ENCODE data around the gene PGAM2. TPM values are rescaled to one million over a fixed set of nuclear protein-coding genes. Genes with fewer than 3 reads are reported as not detected.

Gene PGAM2
- total RNA-seq, 4 donors from 2014 or later = 2.2 to 28.0 (median 9.1) TPM

GRCh38 chr7:44087911-44088838 is 22.8 kb upstream of the PGAM2 start:
- Histone ChIP-seq H3K36me3 (no peaks in the 10 kb centered on the region), H3K9me3 (no peaks in the 10 kb centered on the region), H3K27ac (peak overlapping the region; percentile 30 to 72 (median 61)), H3K4me3 (replicated peaks in 1 of 3) (no peak overlapping the region), H3K4me1 (peaks cover 4 to 32% of the 10 kb centered on the region in 2 donors), H3K27me3 (no peaks in the 10 kb centered on the region)
- no peak for TF ChIP-seq POLR2A (IDR thresholded peaks at IDR 0.05)
- no peak for TF ChIP-seq CTCF (IDR thresholded peaks at IDR 0.05)
- intact Hi-C loops (cut with DNase I) = no loop called here
- DNase-seq = peak in 1 of 2 donors; percentile 42
- WGBS, 2 donors = 63 to 65% methylated on average over 17 to 18 of the region's 20 CpGs

- Histone ChIP-seq H3K9me3 (no peaks in the 10 kb centered on the region), H3K27ac (peak overlapping the region in 2 of 3 donors; percentile 3 to 30), H3K27me3 (no peaks in the 10 kb centered on the region), H3K36me3 (no peaks in the 10 kb centered on the region), H3K4me1 (peaks cover 4 to 32% of the 10 kb centered on the region in 2 donors), H3K4me3 (replicated peaks in 1 of 3) (no peak overlapping the region)
- intact Hi-C loops (cut with DNase I) = no loop called here
- TF ChIP-seq POLR2A (IDR thresholded peaks at IDR 0.05) (no peak), CTCF (IDR thresholded peaks at IDR 0.05) (no peak)
- no peak for DNase-seq
- WGBS, 2 donors = 95 to 98% methylated on average over 3 of the region's 3 CpGs
These were observed 21.3 kb upstream of the PGAM2 start for GRCh38 chr7:44086627-44087026.

DNA sequence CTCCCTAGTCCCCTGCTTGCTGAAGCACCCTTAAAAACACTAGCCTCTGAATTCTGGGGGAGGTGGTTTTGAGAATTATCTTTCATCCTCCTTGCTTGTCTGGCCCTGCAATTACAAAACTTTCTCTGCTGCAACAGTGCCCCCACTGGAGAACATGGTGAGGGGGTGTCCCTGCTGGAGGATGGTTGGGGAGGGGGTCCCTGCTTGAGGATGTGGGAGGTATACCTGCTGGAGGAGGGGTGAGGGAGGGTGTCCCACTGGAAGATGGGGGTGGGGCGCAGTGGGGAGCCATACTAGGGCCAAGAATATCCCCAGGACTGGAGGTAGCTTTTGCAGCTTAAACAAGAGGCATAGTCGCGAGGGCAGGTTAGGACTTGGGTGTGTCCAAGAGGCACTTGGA is 20.2 kb upstream of the PGAM2 start:
- DNase-seq = no peak
- Histone ChIP-seq H3K4me1 (peaks cover 12 to 42% of the 10 kb centered on the region in 2 donors), H3K9me3 (no peaks in the 10 kb centered on the region), H3K4me3 (replicated peaks in 1 of 3) (no peak overlapping the region), H3K27me3 (no peaks in the 10 kb centered on the region), H3K27ac (peak overlapping the region in 1 of 3 donors; percentile 30), H3K36me3 (no peaks in the 10 kb centered on the region)
- intact Hi-C loops (cut with DNase I) = no loop called here
- 43 to 50% methylated on average over 3 of the region's 3 CpGs for WGBS, 2 donors
- no peak for TF ChIP-seq POLR2A (IDR thresholded peaks at IDR 0.05)
- no peak for TF ChIP-seq CTCF (IDR thresholded peaks at IDR 0.05)

DNA sequence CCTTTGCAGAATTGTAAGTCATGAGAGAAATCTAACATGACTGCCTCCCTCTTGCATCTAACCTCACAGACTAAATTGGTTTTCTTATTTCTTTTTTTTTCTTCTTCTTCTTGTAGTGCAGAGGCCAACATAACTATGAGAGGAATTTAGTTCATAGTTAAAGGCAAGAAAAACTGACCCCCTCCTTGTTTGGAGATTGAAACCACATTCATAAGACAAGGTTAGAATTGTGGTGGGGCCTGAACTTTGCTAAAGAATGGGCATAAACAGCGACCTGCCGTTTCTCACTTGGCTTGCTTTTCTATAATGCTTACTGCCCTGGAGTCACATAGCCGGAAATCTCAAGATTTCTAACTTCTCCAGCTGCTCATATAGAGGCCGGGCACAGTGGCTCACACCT is 19.3 kb upstream of the PGAM2 start:
- no peak overlapping the region for H3K4me3 ChIP-seq (replicated peaks in 1 of 3)
- H3K36me3 ChIP-seq = peaks cover 5 to 6% of the 10 kb centered on the region in 2 donors
- H3K9me3 ChIP-seq = no peaks in the 10 kb centered on the region
- peaks cover 12 to 51% of the 10 kb centered on the region in 2 donors for H3K4me1 ChIP-seq
- no peaks in the 10 kb centered on the region for H3K27me3 ChIP-seq
- whole genome bisulfite sequencing, 2 donors = 59 to 65% methylated on average over 4 of the region's 4 CpGs
- intact Hi-C loops (cut with DNase I) = no loop called here
- TF ChIP-seq POLR2A (IDR thresholded peaks at IDR 0.05) (no peak), CTCF (IDR thresholded peaks at IDR 0.05) (no peak)
- peak overlapping the region in 1 of 3 donors; percentile 10 for H3K27ac ChIP-seq
- no peak for DNase-seq

DNA sequence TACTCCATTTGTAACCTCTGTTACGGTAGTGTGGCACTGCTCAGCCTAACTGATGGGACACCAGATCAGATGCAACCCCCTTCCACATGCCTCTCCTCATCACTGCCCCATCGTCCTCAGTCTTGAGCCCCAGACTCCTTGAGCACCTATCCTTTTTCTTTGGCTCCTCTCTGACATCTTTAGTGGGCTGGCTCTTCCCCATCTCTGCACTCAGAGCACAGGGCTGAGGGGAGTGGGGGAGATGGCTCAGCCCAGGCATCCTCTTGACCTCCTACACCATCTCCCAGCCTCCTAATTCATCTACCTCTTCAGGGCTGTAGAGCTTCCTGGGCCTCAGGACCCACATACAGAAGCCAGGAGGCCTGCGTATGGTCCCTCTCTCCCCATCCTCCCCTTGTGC is 18.4 kb upstream of the PGAM2 start:
- DNase-seq = no peak
- peaks cover 6 to 10% of the 10 kb centered on the region in 2 donors for H3K36me3 ChIP-seq
- intact Hi-C loops (cut with DNase I) = no loop called here
- no peaks in the 10 kb centered on the region for H3K27me3 ChIP-seq
- no peak overlapping the region for H3K4me3 ChIP-seq (replicated peaks in 1 of 3)
- WGBS, 2 donors = 97 to 99% methylated on average over 3 of the region's 3 CpGs
- no peaks in the 10 kb centered on the region for H3K9me3 ChIP-seq
- TF ChIP-seq CTCF (IDR thresholded peaks at IDR 0.05) (no peak), POLR2A (IDR thresholded peaks at IDR 0.05) (no peak)
- H3K27ac ChIP-seq = peak overlapping the region in 1 of 3 donors; percentile 57
- H3K4me1 ChIP-seq = peaks cover 19 to 60% of the 10 kb centered on the region in 2 donors

All from thyroid gland (tissue), 4 donors.